ENCODE measurements around the gene PRUNE2.

Gene PRUNE2

GRCh38 chr9:76725011-76725546 is 180.8 kb downstream of the PRUNE2 start:
- no peak for DNase-seq

DNA sequence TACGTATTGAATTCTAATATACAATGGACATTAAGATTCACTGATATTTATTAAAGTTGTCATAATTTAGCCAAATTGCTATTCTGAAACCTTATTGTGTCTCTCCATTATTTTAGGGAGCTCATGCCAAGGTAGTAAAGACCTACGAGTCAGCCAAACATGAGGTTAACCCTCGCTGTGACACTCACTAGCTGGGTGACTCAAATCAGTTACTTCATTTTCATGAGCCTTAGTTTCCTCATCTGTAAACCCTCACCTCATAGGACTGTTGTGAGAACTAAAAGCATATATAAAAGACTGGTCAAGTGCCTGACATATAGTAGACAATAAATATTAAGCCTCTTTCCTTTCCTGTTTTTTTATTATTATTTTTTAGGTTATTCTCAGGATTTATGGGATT is 185.7 kb downstream of the PRUNE2 start:
- no peak for DNase-seq

DNA sequence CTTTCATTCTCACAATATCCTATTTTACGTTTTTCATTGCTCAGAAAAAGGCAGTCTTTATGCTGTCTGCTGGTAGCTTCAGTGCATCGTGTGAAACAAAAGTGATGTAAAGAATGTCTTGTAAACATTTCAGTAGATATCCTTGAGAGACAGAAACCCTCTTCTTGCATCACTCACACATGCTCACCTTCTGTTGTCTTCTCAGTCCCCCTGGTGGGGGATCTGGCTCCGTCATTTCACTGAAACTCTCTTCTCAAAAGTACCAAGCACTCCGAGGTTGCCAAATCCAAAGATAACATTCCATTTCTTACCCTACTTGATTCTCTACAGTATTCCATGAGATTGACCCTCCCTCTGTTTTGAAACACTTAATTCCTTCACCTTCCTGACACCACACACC is 187.7 kb downstream of the PRUNE2 start:
- DNase-seq = no peak

- no peak for DNase-seq
These were observed 188.3 kb downstream of the PRUNE2 start for GRCh38 chr9:76717613-76718012.

DNA sequence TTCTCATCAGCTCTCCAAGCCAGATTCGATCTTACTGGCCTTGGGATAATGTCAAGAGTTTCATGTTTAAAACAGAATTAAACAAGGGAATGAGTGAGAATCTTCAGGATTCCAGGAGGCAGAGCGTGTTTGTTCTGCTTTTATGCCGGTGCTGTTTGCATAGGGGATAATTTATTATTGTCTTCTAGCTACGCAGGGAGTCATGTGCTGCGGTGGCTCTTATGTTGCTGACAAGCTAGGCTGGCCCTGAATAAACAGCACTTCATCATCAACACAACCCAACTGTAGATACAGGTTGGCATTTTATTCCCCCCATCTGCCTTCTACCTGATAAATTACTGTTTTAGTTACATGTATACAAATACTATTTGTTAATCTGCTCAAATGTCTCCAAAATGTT is 188.7 kb downstream of the PRUNE2 start:
- no peak for DNase-seq

GRCh38 chr9:76716085-76716672 is 189.7 kb downstream of the PRUNE2 start:
- no peak for DNase-seq

DNA sequence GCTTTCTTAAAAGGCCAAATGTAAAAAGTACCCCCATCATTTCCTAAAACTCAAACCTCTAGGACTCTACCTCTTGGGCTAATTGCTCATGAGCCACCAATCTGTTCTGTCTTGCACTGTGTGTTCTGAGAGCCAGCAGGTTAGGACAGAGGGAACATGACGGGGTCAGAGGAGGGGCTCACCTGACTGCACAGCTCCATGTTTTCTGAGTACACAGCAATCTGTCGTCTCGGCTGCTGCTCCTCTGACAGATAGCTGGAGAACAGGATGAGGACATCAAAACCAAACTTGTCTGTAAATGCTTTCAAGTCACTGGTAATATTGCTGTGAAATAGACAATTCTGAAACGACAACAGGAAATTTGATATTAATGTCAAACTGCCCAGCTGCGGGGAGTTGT is 192.5 kb downstream of the PRUNE2 start:
- DNase-seq = no peak

DNA sequence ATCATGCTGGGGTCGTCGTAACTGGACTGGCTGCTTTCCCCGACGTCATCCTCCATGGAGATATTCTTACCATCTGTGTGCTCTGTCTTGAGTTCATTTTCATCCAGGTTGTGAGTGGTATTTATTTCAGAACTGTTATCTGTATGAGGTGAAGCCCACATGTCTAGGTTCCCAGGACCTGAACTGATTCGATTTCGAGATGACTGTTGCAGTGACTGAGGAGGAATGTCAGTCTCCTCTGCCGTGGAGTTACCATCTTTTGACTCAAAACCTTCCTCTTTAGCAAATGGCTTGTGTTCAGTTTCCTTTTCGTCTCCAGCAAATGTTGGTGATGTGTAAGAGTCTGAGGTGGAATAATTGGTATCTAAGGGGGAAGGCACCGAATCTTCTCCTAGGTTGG is 196.9 kb downstream of the PRUNE2 start:
- DNase-seq = no peak

GRCh38 chr9:76707510-76707909 is 198.4 kb downstream of the PRUNE2 start:
- DNase-seq = no peak

DNA sequence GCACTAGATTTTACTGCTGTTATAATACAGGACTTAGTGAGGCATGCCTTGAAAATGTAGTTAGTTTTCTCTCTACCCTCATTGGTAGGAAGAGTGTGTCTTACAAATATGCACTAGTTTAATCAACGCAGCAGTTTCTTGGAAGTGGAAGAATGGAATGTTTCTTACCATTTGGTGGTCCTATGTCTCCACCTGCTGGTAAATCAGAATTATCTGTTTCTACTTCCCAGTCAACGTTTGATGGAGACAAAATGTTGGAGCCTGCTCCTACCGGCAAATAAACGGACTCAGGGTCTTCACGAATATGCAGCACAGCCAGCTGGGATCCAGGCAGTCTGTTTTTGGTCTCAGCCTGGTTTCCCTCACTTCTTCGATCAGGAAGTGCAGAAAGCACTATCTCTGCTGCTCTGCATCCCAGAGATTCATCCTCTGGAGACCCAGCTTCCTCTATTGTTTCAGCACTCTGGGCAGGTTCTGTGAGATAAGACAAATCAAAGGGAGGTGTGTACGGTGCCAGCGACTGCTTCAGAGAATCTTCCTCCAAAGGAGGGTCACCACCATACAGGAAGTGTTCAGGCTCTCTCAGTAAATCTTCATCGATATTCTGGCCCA is 201.2 kb downstream of the PRUNE2 start:
- DNase-seq = no peak

DNA sequence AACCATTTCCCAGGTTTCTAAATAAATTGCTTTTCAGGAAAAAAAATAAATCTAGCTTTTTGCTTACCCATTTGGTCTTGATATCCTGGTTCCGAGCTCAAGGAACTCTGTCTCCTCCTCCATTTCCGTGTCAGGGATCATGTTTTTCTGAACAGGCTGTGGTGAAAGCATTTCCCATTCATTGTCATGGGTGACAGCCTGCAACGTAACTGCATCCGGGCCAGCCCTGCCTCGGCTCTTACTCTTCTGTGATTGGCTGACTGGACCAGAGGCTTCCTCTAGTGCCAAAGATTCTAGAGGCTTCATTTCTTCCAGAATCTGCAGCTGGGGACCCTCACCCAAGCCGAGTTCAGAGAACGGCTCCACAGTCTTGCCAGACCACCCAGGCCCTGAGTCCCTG is 202.6 kb downstream of the PRUNE2 start:
- DNase-seq = no peak

DNA sequence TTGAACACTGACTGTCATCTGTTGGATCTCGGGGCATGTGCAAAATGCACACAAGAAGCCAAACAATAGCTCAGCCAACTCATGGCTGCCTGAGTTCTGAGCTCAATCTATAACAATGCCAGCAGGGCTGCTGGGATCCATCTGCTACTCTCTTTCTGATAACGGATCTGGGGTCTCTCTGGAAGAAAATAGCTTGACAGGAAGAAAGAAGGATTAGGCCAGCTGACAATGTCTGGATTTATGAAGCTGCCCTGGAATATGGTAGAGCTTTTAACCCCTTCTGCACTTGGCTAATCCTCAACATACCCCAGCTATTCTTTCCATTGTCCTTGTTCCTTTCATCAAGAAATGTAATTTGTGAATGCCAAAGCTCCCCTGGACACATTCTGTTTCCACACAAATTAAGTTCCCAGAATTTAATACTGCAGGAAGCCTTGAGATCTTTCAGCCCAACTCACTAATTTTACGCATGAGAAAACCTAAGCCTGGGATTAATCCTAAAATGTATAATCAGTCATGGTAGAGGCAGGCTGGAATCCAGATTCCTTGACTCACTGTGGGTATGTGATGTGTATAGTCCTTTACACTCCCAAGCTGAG is 204.4 kb downstream of the PRUNE2 start:
- DNase-seq = no peak

- no peak for DNase-seq
These were observed 205.0 kb downstream of the PRUNE2 start for GRCh38 chr9:76700916-76701315.

- DNase-seq = no peak
These were observed 205.9 kb downstream of the PRUNE2 start for GRCh38 chr9:76699971-76700370.

DNA sequence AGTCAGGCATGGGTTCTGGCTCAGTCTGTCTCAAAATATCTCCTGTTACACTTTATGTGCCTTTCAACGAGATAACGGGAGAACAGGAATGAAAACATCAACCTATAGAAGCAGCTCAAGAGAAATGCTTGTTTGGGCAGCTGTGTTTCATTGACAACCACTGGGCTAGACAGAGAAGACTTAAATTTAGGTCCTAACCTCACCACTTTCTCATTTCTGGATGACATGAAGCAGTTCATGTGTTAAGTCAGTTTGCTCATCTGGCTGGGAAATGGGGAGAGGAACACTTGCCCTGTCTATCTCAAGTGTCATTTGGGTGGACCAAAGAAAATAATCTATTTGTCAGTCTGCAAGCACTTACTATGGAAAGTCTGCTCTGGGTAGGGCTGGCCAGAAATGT is 208.4 kb downstream of the PRUNE2 start:
- DNase-seq = no peak

GRCh38 chr9:76697081-76697480 is 208.8 kb downstream of the PRUNE2 start:
- no peak for DNase-seq

- DNase-seq = no peak
These were observed 212.0 kb downstream of the PRUNE2 start for GRCh38 chr9:76693912-76694311.

GRCh38 chr9:76692458-76693129 is 213.3 kb downstream of the PRUNE2 start:
- no peak for DNase-seq

GRCh38 chr9:76691517-76692313 is 214.2 kb downstream of the PRUNE2 start:
- DNase-seq = no peak

- no peak for DNase-seq
These were observed 214.9 kb downstream of the PRUNE2 start for GRCh38 chr9:76690973-76691370.

- no peak for DNase-seq
These were observed 215.5 kb downstream of the PRUNE2 start for GRCh38 chr9:76690246-76690972.

DNA sequence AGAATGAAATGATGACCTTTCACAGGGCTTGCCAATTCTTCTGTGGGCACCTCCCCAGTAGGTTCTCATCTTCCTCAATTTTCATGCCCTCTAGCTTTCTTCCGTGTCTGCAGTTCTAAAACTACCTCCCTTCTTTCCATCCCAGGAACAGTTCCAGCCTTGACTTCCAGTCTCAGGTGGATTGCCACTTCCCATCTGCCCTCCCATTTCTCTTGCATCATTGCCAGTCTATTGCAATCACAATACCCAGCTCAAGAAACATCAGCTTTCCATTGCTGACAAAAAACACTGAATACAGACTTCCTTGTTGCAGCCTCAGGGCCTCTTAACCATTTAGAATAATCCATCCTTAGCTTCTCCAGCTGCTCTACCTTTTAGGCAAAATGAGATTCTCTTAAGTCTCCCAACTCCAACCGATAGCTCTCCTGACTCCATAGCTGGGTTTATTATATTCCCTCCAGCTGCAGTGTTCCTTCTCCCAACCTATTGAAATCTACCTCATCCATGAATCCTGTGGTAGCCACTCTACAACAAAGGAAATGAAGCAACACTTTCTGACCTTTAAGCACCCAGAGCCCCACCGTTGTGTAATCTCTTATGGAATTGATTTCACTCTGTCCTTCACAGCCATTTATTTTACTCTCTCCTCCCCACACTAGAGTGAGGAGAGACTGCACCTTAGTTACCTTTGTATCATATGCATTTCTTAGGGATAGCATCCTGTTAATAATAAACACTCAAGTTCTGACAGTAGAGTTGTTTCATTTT is 217.3 kb downstream of the PRUNE2 start:
- no peak for DNase-seq

All from stimulated activated CD8-positive, alpha-beta memory T cell treated with anti-CD3 and anti-CD28 coated beads, Interleukin-4, amount 100 ng/mL, for 48 hours (primary cell).